Kidney epithelial cell (primary cell): ENCODE results near the gene DENND2A. TPM values are rescaled to one million over a fixed set of nuclear protein-coding genes. Genes with fewer than 3 reads are reported as not detected.
"Not testable (repeated sequence)": the region's sequence is repeated elsewhere in the genome, so short reads cannot be mapped to it uniquely, and the experiment has no call there.

Experiments
- DNase-seq: peaks from one replicate; pipeline ENCODE4 v3.0.0-alpha.2; 2010; ENCODE audit warnings: low read depth
- H3K27me3 ChIP-seq: 2 replicates; pipeline ENCODE4 v1.6.0; 2011; ENCODE audit warnings: low read length; ENCODE audit not compliant: control insufficient read depth, insufficient read depth
- H3K36me3 ChIP-seq: 2 replicates; pipeline ENCODE4 v1.5.1; 2011; ENCODE audit warnings: low read length; ENCODE audit not compliant: control insufficient read depth, insufficient read depth
- H3K4me3 ChIP-seq: 2 replicates; pipeline ENCODE4 v1.5.1; 2011; ENCODE audit warnings: low read depth, mild to moderate bottlenecking, control low read depth, low read length
- total RNA-seq: library from RNA; depleted of rRNA; stranded (reverse); fragments of >200 nt; gene quantifications from 2 replicates; pipeline ENCODE4 v1.2.3, GENCODE V29; 2015
- TF ChIP-seq, protein P1 (sequence below): IDR thresholded peaks from 2 replicates; pipeline ENCODE4 v1.5.1; 2011; ENCODE audit warnings: mild to moderate bottlenecking, moderate library complexity, low read length, control low read depth, inconsistent platforms; ENCODE audit not compliant: insufficient read depth, poor library complexity, severe bottlenecking

Gene DENND2A
- total RNA-seq, 1 donor from 2014 or later = 14.8 TPM

GRCh38 chr7:140562926-140563481, 77.6 kb downstream of the DENND2A start:
- H3K4me3 ChIP-seq = no peak overlapping the region
- no peaks in the 10 kb centered on the region for H3K27me3 ChIP-seq
- H3K36me3 ChIP-seq = peaks cover 1% of the 10 kb centered on the region
- no peak for DNase-seq
- TF ChIP-seq, protein P1, sequence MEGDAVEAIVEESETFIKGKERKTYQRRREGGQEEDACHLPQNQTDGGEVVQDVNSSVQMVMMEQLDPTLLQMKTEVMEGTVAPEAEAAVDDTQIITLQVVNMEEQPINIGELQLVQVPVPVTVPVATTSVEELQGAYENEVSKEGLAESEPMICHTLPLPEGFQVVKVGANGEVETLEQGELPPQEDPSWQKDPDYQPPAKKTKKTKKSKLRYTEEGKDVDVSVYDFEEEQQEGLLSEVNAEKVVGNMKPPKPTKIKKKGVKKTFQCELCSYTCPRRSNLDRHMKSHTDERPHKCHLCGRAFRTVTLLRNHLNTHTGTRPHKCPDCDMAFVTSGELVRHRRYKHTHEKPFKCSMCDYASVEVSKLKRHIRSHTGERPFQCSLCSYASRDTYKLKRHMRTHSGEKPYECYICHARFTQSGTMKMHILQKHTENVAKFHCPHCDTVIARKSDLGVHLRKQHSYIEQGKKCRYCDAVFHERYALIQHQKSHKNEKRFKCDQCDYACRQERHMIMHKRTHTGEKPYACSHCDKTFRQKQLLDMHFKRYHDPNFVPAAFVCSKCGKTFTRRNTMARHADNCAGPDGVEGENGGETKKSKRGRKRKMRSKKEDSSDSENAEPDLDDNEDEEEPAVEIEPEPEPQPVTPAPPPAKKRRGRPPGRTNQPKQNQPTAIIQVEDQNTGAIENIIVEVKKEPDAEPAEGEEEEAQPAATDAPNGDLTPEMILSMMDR = no peak

GRCh38 chr7:140559410-140559809, 81.2 kb downstream of the DENND2A start:
- Histone ChIP-seq H3K27me3 (no peaks in the 10 kb centered on the region), H3K4me3 (no peak overlapping the region), H3K36me3 (peaks cover 1% of the 10 kb centered on the region)
- TF ChIP-seq, protein P1 = no peak
- no peak for DNase-seq

GRCh38 chr7:140557809-140558518, 82.6 kb downstream of the DENND2A start:
- TF ChIP-seq, protein P1 = no peak
- Histone ChIP-seq H3K36me3 (peaks cover 1% of the 10 kb centered on the region), H3K4me3 (no peak overlapping the region), H3K27me3 (no peaks in the 10 kb centered on the region)
- DNase-seq = no peak

GRCh38 chr7:140557069-140557468, 83.5 kb downstream of the DENND2A start:
- Histone ChIP-seq H3K36me3 (peaks cover 1% of the 10 kb centered on the region), H3K4me3 (no peak overlapping the region), H3K27me3 (no peaks in the 10 kb centered on the region)
- no peak for DNase-seq
- TF ChIP-seq, protein P1 = no peak

- not testable (repeated sequence) for H3K4me3 ChIP-seq, H3K36me3 ChIP-seq, H3K27me3 ChIP-seq, DNase-seq
These were observed 87.4 kb downstream of the DENND2A start for GRCh38 chr7:140553236-140553635.

- Histone ChIP-seq H3K36me3 (no peaks in the 10 kb centered on the region), H3K27me3 (no peaks in the 10 kb centered on the region), H3K4me3 (no peak overlapping the region)
- TF ChIP-seq, protein P1 = no peak
- DNase-seq = no peak
These were observed 88.4 kb downstream of the DENND2A start for GRCh38 chr7:140552240-140552679.
